Common myeloid progenitor, CD34-positive (primary cell): ENCODE results near the gene GAS6.

Experiments used
- CTCF ChIA-PET: fragments of 350-600 bp; sonication (Branson Sonifier 250); formaldehyde crosslinking; loops from one replicate; lab custom pipeline; 2021; ENCODE audit warnings: antibody characterized with exemption; lab: Charles Lee
- POLR2A ChIA-PET: fragments of 350-600 bp; sonication (Branson Sonifier 250); formaldehyde crosslinking; loops from one replicate; lab custom pipeline; 2021; ENCODE audit warnings: antibody characterized with exemption; lab: Charles Lee
- DNase-seq, 3 donors: peaks; one replicate each; pipeline versions ENCODE4 v3.0.0 to v3.0.0-alpha.2; 2013
- H3K27ac ChIP-seq, 2 experiments: 1 replicate in 1 of 2; 2 replicates in 1 of 2; pipeline ENCODE4 v1.7.0; 2013; ENCODE audit warnings: inconsistent platforms in 2 of 2, low read length in 2 of 2, mild to moderate bottlenecking in 2 of 2, low read depth in 1 of 2, moderate library complexity in 1 of 2; ENCODE audit not compliant: severe bottlenecking in 2 of 2, insufficient read depth in 1 of 2, poor library complexity in 1 of 2
- H3K27me3 ChIP-seq, 5 experiments: replicated peaks in 2 of 5; 1 replicate in 3 of 5; 2 replicates in 2 of 5; pipeline versions ENCODE4 v1.6.1 to v1.7.0; 2013; ENCODE audit warnings: low read length in 4 of 5, mild to moderate bottlenecking in 2 of 5, moderate library complexity in 2 of 5, inconsistent platforms in 1 of 5; ENCODE audit not compliant: insufficient read depth in 5 of 5, control insufficient read depth in 4 of 5
- H3K36me3 ChIP-seq, 4 experiments: 1 replicate in 2 of 4; 2 replicates in 2 of 4; pipeline versions ENCODE4 v1.6.1 to v1.7.0; 2013; ENCODE audit warnings: low read length in 3 of 4, control low read depth in 1 of 4, mild to moderate bottlenecking in 1 of 4; ENCODE audit not compliant: control insufficient read depth in 4 of 4, insufficient read depth in 4 of 4
- H3K4me1 ChIP-seq, 4 experiments: 1 replicate in 3 of 4; 2 replicates in 1 of 4; pipeline versions ENCODE4 v1.6.1 to v1.7.1; 2013; ENCODE audit warnings: low read length in 3 of 4, mild to moderate bottlenecking in 3 of 4, control low read depth in 1 of 4, inconsistent platforms in 1 of 4, moderate library complexity in 1 of 4; ENCODE audit not compliant: control insufficient read depth in 4 of 4, insufficient read depth in 4 of 4; ENCODE audit errors: control extremely low read depth in 1 of 4
- H3K4me3 ChIP-seq, 7 experiments: 1 replicate in 4 of 7; 2 replicates in 3 of 7; pipeline versions ENCODE4 v1.5.1 to v1.7.0; 2013; ENCODE audit warnings: mild to moderate bottlenecking in 7 of 7, low read length in 6 of 7, moderate library complexity in 6 of 7, inconsistent platforms in 2 of 7, low read depth in 2 of 7, control low read depth in 1 of 7; ENCODE audit not compliant: insufficient read depth in 4 of 7, control insufficient read depth in 1 of 7; ENCODE audit errors: extremely low read depth in 1 of 7
- H3K9me3 ChIP-seq, 5 experiments: 1 replicate in 4 of 5; 2 replicates in 1 of 5; pipeline versions ENCODE4 v1.6.1 to v1.7.1; 2013; ENCODE audit warnings: low read length in 4 of 5, mild to moderate bottlenecking in 2 of 5, inconsistent platforms in 1 of 5, low read depth in 1 of 5, moderate library complexity in 1 of 5; ENCODE audit not compliant: control insufficient read depth in 4 of 5, insufficient read depth in 2 of 5; ENCODE audit errors: control extremely low read depth in 1 of 5
- WGBS: methylation state at CpG from one replicate; pipeline ENCODE4 v1.1.5; 2013; ENCODE audit not compliant: insufficient coverage; 5-methylcytosine and 5-hydroxymethylcytosine counted together

Gene GAS6

DNA sequence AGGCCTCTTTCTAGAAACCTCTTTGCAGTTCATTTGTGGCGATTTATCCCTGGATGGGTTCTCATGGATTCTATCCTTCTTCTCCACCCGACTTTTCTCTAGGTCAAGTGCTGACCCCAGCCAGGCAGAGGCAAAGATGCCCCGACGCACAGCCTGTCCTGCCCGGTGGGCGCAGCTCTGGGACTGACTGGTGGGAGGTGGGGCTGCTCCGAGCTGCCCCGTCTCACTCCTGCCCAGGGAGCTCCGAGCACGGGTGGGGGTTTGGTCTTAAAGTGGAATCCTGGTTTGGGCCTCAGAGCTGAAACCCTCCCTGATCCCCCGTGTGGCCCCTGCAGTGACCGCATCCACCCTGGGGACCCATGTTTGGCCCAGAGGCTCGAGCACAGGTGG is 44.5 kb downstream of the GAS6 start:
- ChIA-PET CTCF (interaction anchor here (1.4 kb wide), 1 partner anchor 128 kb away, joined by 3 read pairs; no protein-coding TSS in a partner anchor), POLR2A (no interaction called here)
- Histone ChIP-seq H3K9me3 (peaks cover 0 to 20% (median 3%) of the 10 kb centered on the region in 5 experiments), H3K4me1 (peaks cover 0 to 15% (median 12%) of the 10 kb centered on the region in 4 experiments), H3K27me3 (no peaks in the 10 kb centered on the region), H3K27ac (no peak overlapping the region), H3K36me3 (peaks cover 0 to 33% (median 8%) of the 10 kb centered on the region in 4 experiments), H3K4me3 (no peak overlapping the region)
- 97% methylated on average over 13 of the region's 13 CpGs for WGBS
- no peak for DNase-seq

DNA sequence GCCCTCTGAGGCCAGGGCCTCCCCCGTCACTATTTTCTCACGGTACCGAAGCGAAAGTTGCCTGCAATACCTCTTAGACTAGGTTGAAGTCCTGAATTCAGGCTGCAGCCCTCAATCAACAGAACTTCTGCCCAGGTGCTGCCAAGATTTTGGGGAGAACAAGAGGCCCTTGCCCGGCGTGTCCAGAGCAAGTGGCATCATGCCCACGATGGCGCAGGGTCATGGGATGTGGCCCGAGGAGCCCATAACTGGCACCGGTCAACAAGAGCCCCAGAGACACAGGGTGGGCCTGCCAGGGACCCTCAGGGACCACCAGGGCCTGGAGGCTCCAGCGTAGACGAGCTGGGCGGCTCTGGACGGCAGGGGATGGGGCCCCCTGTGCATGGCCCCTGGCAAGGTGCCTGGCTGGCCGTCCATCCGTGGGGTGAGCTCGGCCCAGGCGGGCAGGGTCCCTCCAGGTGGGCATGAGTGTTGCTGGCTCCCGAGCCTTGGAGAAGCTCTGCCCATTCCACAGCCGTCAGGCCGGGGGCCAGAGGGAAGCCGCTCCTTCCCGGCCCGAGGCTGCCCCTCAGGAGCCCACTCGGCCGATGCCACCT is 45.1 kb downstream of the GAS6 start:
- no peak overlapping the region for H3K4me3 ChIP-seq
- no peaks in the 10 kb centered on the region for H3K27me3 ChIP-seq
- DNase-seq: no peak
- ChIA-PET POLR2A (no interaction called here), CTCF (interaction anchor here (1.4 kb wide), 1 partner anchor 129 kb away, joined by 3 read pairs; no protein-coding TSS in a partner anchor)
- H3K4me1 ChIP-seq: peaks cover 0 to 15% (median 12%) of the 10 kb centered on the region in 4 experiments
- H3K27ac ChIP-seq: no peak overlapping the region
- 97% methylated on average over 20 of the region's 26 CpGs for WGBS
- H3K9me3 ChIP-seq: peaks cover 0 to 16% (median 3%) of the 10 kb centered on the region in 5 experiments
- H3K36me3 ChIP-seq: peaks cover 0 to 33% (median 8%) of the 10 kb centered on the region in 4 experiments

DNA sequence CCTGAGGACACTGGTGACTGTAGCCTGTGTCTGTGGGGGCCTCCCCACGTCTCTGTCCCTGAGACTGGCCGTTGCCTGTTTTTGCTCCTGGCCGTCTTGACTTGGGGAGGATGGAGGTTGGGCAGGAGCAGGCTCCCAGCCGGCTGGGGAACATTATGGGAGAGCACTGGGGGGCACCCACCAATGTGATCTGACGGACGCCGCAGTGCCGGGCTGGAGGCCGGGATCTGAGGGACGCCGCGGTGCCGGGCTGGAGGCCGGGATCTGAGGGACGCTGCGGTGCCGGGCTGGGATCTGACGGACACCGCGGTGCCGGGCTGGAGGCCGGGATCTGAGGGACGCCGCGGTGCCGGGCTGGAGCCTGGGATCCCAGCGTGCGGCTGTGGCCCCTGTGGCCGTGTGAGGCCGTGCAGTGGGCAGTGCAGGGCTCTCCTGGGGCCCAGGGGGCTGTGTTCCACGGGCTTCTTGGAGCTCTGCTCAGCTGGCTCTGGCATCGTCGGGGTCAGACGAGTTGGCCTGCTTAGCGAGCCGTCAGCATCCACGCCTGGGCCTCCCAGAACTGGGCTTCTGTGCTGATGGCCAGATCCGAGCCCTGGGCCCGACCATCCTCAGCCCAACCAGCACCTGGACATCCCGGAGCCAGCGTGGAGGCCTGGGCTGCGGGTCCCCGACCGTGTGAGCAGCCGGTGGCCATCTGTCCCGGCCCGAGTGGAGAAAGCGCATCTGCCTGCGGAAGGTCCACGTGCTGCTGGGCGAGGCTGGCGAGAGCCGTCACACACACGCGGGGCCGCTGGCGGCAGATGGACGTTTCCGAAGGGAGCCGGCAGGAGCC is 45.8 kb downstream of the GAS6 start:
- Histone ChIP-seq H3K27me3 (no peaks in the 10 kb centered on the region), H3K27ac (no peak overlapping the region), H3K4me1 (peaks cover 0 to 15% (median 12%) of the 10 kb centered on the region in 4 experiments), H3K4me3 (no peak overlapping the region), H3K36me3 (peaks cover 0 to 33% (median 8%) of the 10 kb centered on the region in 4 experiments), H3K9me3 (peaks cover 0 to 11% (median 2%) of the 10 kb centered on the region in 5 experiments)
- POLR2A ChIA-PET: no interaction called here
- CTCF ChIA-PET: interaction anchor here (1.4 kb wide), 1 partner anchor 129 kb away, joined by 3 read pairs; no protein-coding TSS in a partner anchor
- 95% methylated on average over 60 of the region's 60 CpGs for WGBS
- DNase-seq: no peak

DNA sequence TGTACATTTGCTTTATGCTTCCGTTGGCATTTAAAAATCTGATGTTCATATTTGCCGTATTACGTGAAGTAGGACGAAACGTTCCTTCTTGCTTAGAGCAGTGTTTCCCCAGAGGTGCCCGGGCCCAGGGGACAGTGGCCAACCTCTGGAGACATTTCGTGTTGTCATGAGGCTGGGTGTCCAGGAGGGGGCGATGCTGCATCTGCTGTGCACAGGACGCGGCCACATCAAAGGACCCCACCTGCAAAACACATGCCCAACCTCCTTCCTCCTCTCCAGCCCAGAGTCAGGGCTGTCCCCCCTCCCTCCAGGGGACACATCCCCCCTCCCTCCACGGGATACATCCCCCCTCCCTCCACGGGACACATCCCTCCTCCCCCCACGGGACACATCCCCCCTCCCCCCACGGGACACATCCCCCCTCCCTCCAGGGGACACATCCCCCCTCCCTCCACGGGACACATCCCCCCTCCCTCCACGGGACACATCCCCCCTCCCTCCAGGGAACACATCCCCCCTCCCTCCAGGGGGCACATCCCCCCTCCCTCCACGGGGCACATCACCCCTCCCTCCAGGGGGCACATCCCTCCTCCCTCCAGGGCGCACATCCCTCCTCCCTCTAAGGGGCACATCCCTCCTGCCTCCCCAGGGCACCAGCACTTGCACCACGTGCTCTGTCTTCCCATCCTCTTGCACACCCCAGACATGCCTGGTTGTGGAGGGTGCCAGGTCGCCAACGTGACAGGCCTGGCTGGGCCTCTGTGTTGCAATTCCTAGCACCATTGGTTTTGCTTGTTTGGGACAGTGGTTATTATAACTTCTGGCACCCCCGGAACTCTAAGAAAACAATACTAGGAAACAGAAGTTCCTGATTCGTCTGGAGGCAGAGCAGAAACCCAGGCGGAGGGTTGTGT is 46.7 kb downstream of the GAS6 start:
- H3K27me3 ChIP-seq: no peaks in the 10 kb centered on the region
- DNase-seq: peak; percentile 81 to 91 (median 89)
- ChIA-PET CTCF (interaction anchor here (0.9 to 1.3 kb wide), 3 partner anchors 15 to 130 kb away, joined by 3 to 5 read pairs (median 3); no protein-coding TSS in a partner anchor), POLR2A (no interaction called here)
- peaks cover 0 to 15% (median 12%) of the 10 kb centered on the region in 4 experiments for H3K4me1 ChIP-seq
- peaks cover 0 to 31% (median 8%) of the 10 kb centered on the region in 4 experiments for H3K36me3 ChIP-seq
- WGBS: 73% methylated on average over 10 of the region's 24 CpGs
- no peak overlapping the region for H3K27ac ChIP-seq
- H3K9me3 ChIP-seq: peaks cover 0 to 4% (median 0%) of the 10 kb centered on the region in 5 experiments
- H3K4me3 ChIP-seq: peak overlapping the region in 2 of 7 experiments; percentile 34 to 37

DNA sequence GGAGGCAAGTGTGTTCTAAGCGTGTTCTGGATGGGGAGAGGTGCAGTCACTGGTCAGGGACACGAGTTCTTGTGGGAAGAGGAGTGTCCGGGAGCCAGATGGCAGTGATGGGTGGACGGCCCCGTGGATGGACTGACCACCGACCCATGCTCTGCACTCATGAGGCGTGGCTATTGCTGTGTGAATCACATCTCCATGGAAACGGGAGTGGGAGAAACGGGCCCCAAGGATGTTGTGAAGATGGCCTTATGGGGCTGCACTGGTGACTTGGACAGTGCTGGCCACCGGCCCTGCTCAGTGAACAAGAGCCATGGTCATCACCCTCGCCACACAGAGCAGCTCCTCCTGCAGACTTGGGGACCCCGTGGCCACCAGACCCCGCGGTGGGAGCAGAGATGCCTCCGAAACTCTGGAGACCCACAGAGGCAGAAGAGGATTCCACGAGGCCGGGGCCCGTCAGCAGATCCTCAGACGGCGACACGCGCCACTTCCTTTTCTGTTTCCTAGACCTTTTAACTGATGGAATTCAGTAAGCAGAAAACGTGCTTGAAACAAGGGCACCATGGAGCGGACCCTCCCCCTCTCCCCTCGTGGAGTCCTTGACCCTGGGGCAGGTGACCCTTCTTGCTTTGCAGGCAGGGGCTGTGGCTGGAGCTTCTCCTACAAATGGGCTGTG is 47.5 kb downstream of the GAS6 start:
- DNase-seq: peak in 1 of 3 donors; percentile 30
- peaks cover 0 to 23% (median 5%) of the 10 kb centered on the region in 4 experiments for H3K36me3 ChIP-seq
- POLR2A ChIA-PET: interaction anchor here (0.8 kb wide), 1 partner anchor 346 kb away, joined by 3 read pairs; no protein-coding TSS in a partner anchor
- H3K4me1 ChIP-seq: peaks cover 0 to 15% (median 12%) of the 10 kb centered on the region in 4 experiments
- WGBS: 71% methylated on average over 23 of the region's 25 CpGs
- no peak overlapping the region for H3K27ac ChIP-seq
- H3K9me3 ChIP-seq: peaks cover 0 to 3% (median 0%) of the 10 kb centered on the region in 5 experiments
- peak overlapping the region in 6 of 7 experiments; percentile 50 to 81 (median 65) for H3K4me3 ChIP-seq
- H3K27me3 ChIP-seq: no peaks in the 10 kb centered on the region
- CTCF ChIA-PET: interaction anchor here (0.9 to 1.3 kb wide), 3 partner anchors 14 to 131 kb away, joined by 3 to 5 read pairs (median 3); no protein-coding TSS in a partner anchor
